Measurements from ENCODE around the gene POLD3. TPM values are rescaled to one million over a fixed set of nuclear protein-coding genes. Genes with fewer than 3 reads are reported as not detected.

POLD3 gene
- total RNA-seq, 1 donor: 12.3 TPM

- H3K4me1 ChIP-seq (ENCODE audit: insufficient read depth, low read length): peaks cover 25% of the 10 kb centered on the region
- H3K79me2 ChIP-seq (ENCODE audit: insufficient read depth, low read length): no peaks in the 10 kb centered on the region
- TF ChIP-seq CTCF (IDR thresholded peaks at IDR 0.05; ENCODE audit: extremely low read depth, low read depth, low read length): no peak
- DNase-seq (ENCODE audit: insufficient read length, low spot score, missing footprints): peak; percentile 70
- no peak overlapping the region for H3K4me3 ChIP-seq (ENCODE audit: insufficient read depth, low read length)
- H3K9me3 ChIP-seq (ENCODE audit: low read depth, low read length): no peaks in the 10 kb centered on the region
- H2AFZ ChIP-seq (ENCODE audit: low read length): no peak overlapping the region
- no peak overlapping the region for H3K27ac ChIP-seq (ENCODE audit: low read depth, low read length)
- H3K27me3 ChIP-seq (ENCODE audit: insufficient read depth, low read length): no peaks in the 10 kb centered on the region
- H4K20me1 ChIP-seq (ENCODE audit: insufficient read depth, low read length): no peaks in the 10 kb centered on the region
- H3K36me3 ChIP-seq (ENCODE audit: insufficient read depth, low read length): no peaks in the 10 kb centered on the region
- no peak overlapping the region for H3K4me2 ChIP-seq (ENCODE audit: insufficient read depth, low read length)
These were observed 88.5 kb downstream of the POLD3 start for GRCh38 chr11:74680703-74681531.

GRCh38 chr11:74681686-74682651 lies 89.6 kb downstream of the POLD3 start:
- H4K20me1 ChIP-seq (ENCODE audit: insufficient read depth, low read length): no peaks in the 10 kb centered on the region
- no peaks in the 10 kb centered on the region for H3K27me3 ChIP-seq (ENCODE audit: insufficient read depth, low read length)
- H3K36me3 ChIP-seq (ENCODE audit: insufficient read depth, low read length): no peaks in the 10 kb centered on the region
- no peaks in the 10 kb centered on the region for H3K79me2 ChIP-seq (ENCODE audit: insufficient read depth, low read length)
- H3K4me3 ChIP-seq (ENCODE audit: insufficient read depth, low read length): no peak overlapping the region
- peak; percentile 77 for DNase-seq (ENCODE audit: insufficient read length, low spot score, missing footprints)
- no peaks in the 10 kb centered on the region for H3K9me3 ChIP-seq (ENCODE audit: low read depth, low read length)
- H3K27ac ChIP-seq (ENCODE audit: low read depth, low read length): no peak overlapping the region
- no peak for TF ChIP-seq CTCF (IDR thresholded peaks at IDR 0.05; ENCODE audit: extremely low read depth, low read depth, low read length)
- no peak overlapping the region for H3K4me2 ChIP-seq (ENCODE audit: insufficient read depth, low read length)
- H3K4me1 ChIP-seq (ENCODE audit: insufficient read depth, low read length): peaks cover 33% of the 10 kb centered on the region
- H2AFZ ChIP-seq (ENCODE audit: low read length): peak overlapping the region; percentile 36

- Histone ChIP-seq H3K36me3 (ENCODE audit: insufficient read depth, low read length) (no peaks in the 10 kb centered on the region), H3K27ac (ENCODE audit: low read depth, low read length) (peak overlapping the region; percentile 65), H3K4me3 (ENCODE audit: insufficient read depth, low read length) (peak overlapping the region; percentile 67), H4K20me1 (ENCODE audit: insufficient read depth, low read length) (no peaks in the 10 kb centered on the region), H3K27me3 (ENCODE audit: insufficient read depth, low read length) (no peaks in the 10 kb centered on the region), H3K4me1 (ENCODE audit: insufficient read depth, low read length) (peaks cover 42% of the 10 kb centered on the region), H3K4me2 (ENCODE audit: insufficient read depth, low read length) (peak overlapping the region; percentile 73), H3K9me3 (ENCODE audit: low read depth, low read length) (no peaks in the 10 kb centered on the region), H3K79me2 (ENCODE audit: insufficient read depth, low read length) (no peaks in the 10 kb centered on the region), H2AFZ (ENCODE audit: low read length) (peak overlapping the region; percentile 73)
- no peak for TF ChIP-seq CTCF (IDR thresholded peaks at IDR 0.05; ENCODE audit: extremely low read depth, low read depth, low read length)
- no peak for DNase-seq (ENCODE audit: insufficient read length, low spot score, missing footprints)
These were observed 90.4 kb downstream of the POLD3 start for GRCh38 chr11:74682731-74683278.
